ENCODE data around the gene DDHD1. TPM values are rescaled to one million over a fixed set of nuclear protein-coding genes. Genes with fewer than 3 reads are reported as not detected.

DDHD1 gene
- total RNA-seq, 1 donor from 2014 or later = 5.3 TPM

DNA sequence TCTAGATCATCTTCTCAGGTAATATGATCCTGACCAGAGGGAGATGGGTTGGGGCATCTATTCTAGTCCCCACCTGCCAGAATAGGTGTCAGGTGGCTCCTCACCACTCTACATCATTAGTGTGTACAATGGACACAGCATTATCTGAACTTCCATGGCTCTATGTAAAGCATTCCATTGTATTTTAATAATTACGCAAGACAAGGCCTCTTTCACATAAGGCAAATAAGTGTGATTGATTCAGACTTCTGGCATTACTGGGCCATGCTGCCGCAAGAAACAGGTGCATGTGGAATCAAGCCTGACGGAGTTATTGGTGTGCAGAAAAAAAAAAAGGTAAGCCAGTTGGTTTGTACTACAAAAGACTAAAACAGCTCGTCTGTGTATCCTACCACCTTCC is 3.1 kb upstream of the DDHD1 start:
- TF ChIP-seq CTCF (IDR thresholded peaks at IDR 0.05; ENCODE audit: insufficient read depth, low read length, severe bottlenecking) = no peak
- Histone ChIP-seq H3K36me3 (ENCODE audit: control insufficient read depth, insufficient read depth, low read length) (no peaks in the 10 kb centered on the region), H3K27me3 (ENCODE audit: control insufficient read depth, insufficient read depth, low read length) (no peaks in the 10 kb centered on the region), H3K4me3 (ENCODE audit: low read depth, low read length) (no peak overlapping the region)
- FAIRE-seq (no peak), DNase-seq (ENCODE audit: low read depth) (no peak)

- Histone ChIP-seq H3K4me3 (ENCODE audit: low read depth, low read length) (peak overlapping the region; percentile 81), H3K36me3 (ENCODE audit: control insufficient read depth, insufficient read depth, low read length) (no peaks in the 10 kb centered on the region), H3K27me3 (ENCODE audit: control insufficient read depth, insufficient read depth, low read length) (no peaks in the 10 kb centered on the region)
- FAIRE-seq (no peak), DNase-seq (ENCODE audit: low read depth) (no peak)
- no peak for TF ChIP-seq CTCF (IDR thresholded peaks at IDR 0.05; ENCODE audit: insufficient read depth, low read length, severe bottlenecking)
Measured at GRCh38 chr14:53153702-53154112, 584 bp upstream of the DDHD1 start.

- H3K36me3 ChIP-seq (ENCODE audit: control insufficient read depth, insufficient read depth, low read length) = no peaks in the 10 kb centered on the region
- no peak for TF ChIP-seq CTCF (IDR thresholded peaks at IDR 0.05; ENCODE audit: insufficient read depth, low read length, severe bottlenecking)
- H3K27me3 ChIP-seq (ENCODE audit: control insufficient read depth, insufficient read depth, low read length) = no peaks in the 10 kb centered on the region
- DNase-seq (ENCODE audit: low read depth) (peak; percentile 12), FAIRE-seq (no peak)
- H3K4me3 ChIP-seq (ENCODE audit: low read depth, low read length) = peak overlapping the region; percentile 81
Measured at GRCh38 chr14:53152184-53152886, 788 bp downstream of the DDHD1 start.

GRCh38 chr14:53151523-53152183 is 1.5 kb downstream of the DDHD1 start:
- Histone ChIP-seq H3K27me3 (ENCODE audit: control insufficient read depth, insufficient read depth, low read length) (no peaks in the 10 kb centered on the region), H3K36me3 (ENCODE audit: control insufficient read depth, insufficient read depth, low read length) (no peaks in the 10 kb centered on the region), H3K4me3 (ENCODE audit: low read depth, low read length) (peak overlapping the region; percentile 81)
- DNase-seq (ENCODE audit: low read depth) (peak; percentile 41), FAIRE-seq (no peak)
- peak; percentile 32 for TF ChIP-seq CTCF (IDR thresholded peaks at IDR 0.05; ENCODE audit: insufficient read depth, low read length, severe bottlenecking)

GRCh38 chr14:53149668-53150316 is 3.3 kb downstream of the DDHD1 start:
- no peak overlapping the region for H3K4me3 ChIP-seq (ENCODE audit: low read depth, low read length)
- no peaks in the 10 kb centered on the region for H3K27me3 ChIP-seq (ENCODE audit: control insufficient read depth, insufficient read depth, low read length)
- H3K36me3 ChIP-seq (ENCODE audit: control insufficient read depth, insufficient read depth, low read length) = no peaks in the 10 kb centered on the region
- no peak for TF ChIP-seq CTCF (IDR thresholded peaks at IDR 0.05; ENCODE audit: insufficient read depth, low read length, severe bottlenecking)
- DNase-seq (ENCODE audit: low read depth) (no peak), FAIRE-seq (no peak)
